Adrenal gland (tissue), 12 donors: ENCODE measurements around the gene AMACR. TPM values are rescaled to one million over a fixed set of nuclear protein-coding genes. Genes with fewer than 3 reads are reported as not detected.
A peak's percentile ranks its signal among the peaks of the same experiment; 100 is the strongest.

ENCODE experiments used
- DNase-seq, 7 donors: peaks; one replicate each; pipeline ENCODE4 v3.0.0-alpha.2; 2019 to 2020
- H3K27ac ChIP-seq, 5 donors: fragments of 200-600 bp; sonication (generic) in 4 of 5; 1 replicate in 3 of 5; 2 replicates in 2 of 5; pipeline versions ENCODE4 v1.5.1 to v1.8.0; 2016 to 2020; ENCODE audit warnings: mild to moderate bottlenecking in 1 of 5
- H3K27me3 ChIP-seq: fragments of 200-600 bp; 2 replicates; pipeline ENCODE4 v1.8.0; 2021
- H3K36me3 ChIP-seq, 2 donors: fragments of 200-600 bp; replicated peaks in 1 of 2; 1 replicate in 1 of 2; 2 replicates in 1 of 2; pipeline versions ENCODE4 v1.5.1 to v1.8.0; 2018 to 2022
- H3K4me1 ChIP-seq, 2 donors: fragments of 200-600 bp; replicated peaks in 1 of 2; 1 replicate in 1 of 2; 2 replicates in 1 of 2; pipeline versions ENCODE4 v1.5.1 to v1.8.0; 2018 to 2021
- H3K4me3 ChIP-seq, 4 donors: fragments of 200-600 bp; sonication (generic) in 3 of 4; one replicate each; pipeline ENCODE4 v1.5.1; 2016 to 2018
- H3K9me3 ChIP-seq, 3 donors: fragments of 200-600 bp; sonication (generic) in 1 of 3; replicated peaks in 1 of 3; 1 replicate in 2 of 3; 2 replicates in 1 of 3; pipeline versions ENCODE4 v1.5.1 to v1.8.0; 2016 to 2021
- CTCF ChIP-seq, 6 experiments: fragments of 450-650 bp in 4 of 6; fragments of 200-600 bp in 2 of 6; sonication (generic) in 1 of 6; IDR thresholded peaks; 1 replicate in 5 of 6; 2 replicates in 1 of 6; pipeline versions ENCODE4 v1.5.1 to v1.8.0; 2016 to 2021; ENCODE audit warnings: antibody characterized with exemption in 6 of 6, mild to moderate bottlenecking in 2 of 6, moderate library complexity in 1 of 6
- POLR2A ChIP-seq, 2 donors: fragments of 450-650 bp; IDR thresholded peaks; one replicate each; pipeline ENCODE4 v1.6.1; 2017; ENCODE audit warnings: antibody characterized with exemption in 2 of 2, mild to moderate bottlenecking in 2 of 2, moderate library complexity in 1 of 2
- WGBS, 4 donors: extraction: QIAGEN DNeasy Blood & Tissue Kit in 2 of 4; methylation state at CpG; one replicate each; pipeline versions ENCODE4 v1.1.5 to v1.1.7; 2013 to 2017; 5-methylcytosine and 5-hydroxymethylcytosine counted together
- intact Hi-C, 2 donors: fragments of 100-400 bp; cut with DNase I; formaldehyde crosslinking; loops; one replicate each; pipeline versions ENCODE4 v1.14.1 to v1.15.0; 2022 to 2023
- polyA plus RNA-seq, 3 donors: library from polyadenylated mRNA; stranded (reverse); fragments of 200-250 nt in 2 of 3; fragments of 350-450 nt in 1 of 3; fragmentation: Illumina TruSeq in 1 of 3; extraction: RNeasy Lipid Tissue Mini Kit (QIAGEN cat#74804) in 1 of 3; gene quantifications; one replicate each; pipeline ENCODE4 v1.2.3, GENCODE V29; 2013 to 2014
- total RNA-seq, 9 donors: library from RNA; depleted of rRNA in 4 of 9; stranded (reverse); fragments of >200 nt in 4 of 9; fragments of 120-200 nt in 1 of 9; fragmentation: NEBNext Ultra II Directional in 1 of 9; extraction: Animal tissue kit (Norgen Biotek cat#: 25700) in 1 of 9; gene quantifications; one replicate each; pipeline versions ENCODE4 v1.1.0 to v1.2.4, GENCODE V29; 2013 to 2023
- donor health status: healthy with polysubstance abuse.
- donor health status: Bipolar disorder and iron deficiency.
- donor health status: DM: yes; HTN: yes; CAD: no.
- donor health status: DM: no; HTN: no; CAD: no.
- donor health status: DM: no; HTN: no; CAD: no.
- donor health status: DM: yes; HTN: yes; CAD: no.

Gene AMACR
- total and polyA plus RNA-seq, 12 donors, result 9.2 to 46.5 (median 25.4) TPM

GRCh38 chr5:34002629-34003328 lies 5.1 kb downstream of the AMACR start:
- no peaks in the 10 kb centered on the region for H3K9me3 ChIP-seq
- peaks cover 9 to 28% of the 10 kb centered on the region in 2 donors for H3K4me1 ChIP-seq
- no peak for DNase-seq
- H3K27ac ChIP-seq, result no peak overlapping the region
- H3K4me3 ChIP-seq, result no peak overlapping the region
- 97 to 98% (median 97%) methylated on average over 9 to 10 of the region's 10 CpGs for WGBS, 4 donors
- H3K27me3 ChIP-seq, result no peaks in the 10 kb centered on the region
- intact Hi-C loops, result no loop called here
- peaks cover 0 to 5% of the 10 kb centered on the region in 2 donors for H3K36me3 ChIP-seq
- TF ChIP-seq CTCF (IDR thresholded peaks at IDR 0.05) (no peak), POLR2A (IDR thresholded peaks at IDR 0.05) (no peak)

GRCh38 chr5:34001241-34001841 lies 6.5 kb downstream of the AMACR start:
- Histone ChIP-seq H3K36me3 (peaks cover 0 to 5% of the 10 kb centered on the region in 2 donors), H3K27ac (peak overlapping the region in 1 of 5 donors; percentile 4), H3K4me3 (no peak overlapping the region), H3K27me3 (no peaks in the 10 kb centered on the region), H3K4me1 (peaks cover 0 to 19% of the 10 kb centered on the region in 2 donors), H3K9me3 (no peaks in the 10 kb centered on the region)
- DNase-seq, result peak in 1 of 7 donors; percentile 86
- intact Hi-C loops, result no loop called here
- TF ChIP-seq POLR2A (IDR thresholded peaks at IDR 0.05), result no peak
- TF ChIP-seq CTCF (IDR thresholded peaks at IDR 0.05), result no peak
- 73 to 88% (median 86%) methylated on average over 10 of the region's 10 CpGs for WGBS, 4 donors

DNA sequence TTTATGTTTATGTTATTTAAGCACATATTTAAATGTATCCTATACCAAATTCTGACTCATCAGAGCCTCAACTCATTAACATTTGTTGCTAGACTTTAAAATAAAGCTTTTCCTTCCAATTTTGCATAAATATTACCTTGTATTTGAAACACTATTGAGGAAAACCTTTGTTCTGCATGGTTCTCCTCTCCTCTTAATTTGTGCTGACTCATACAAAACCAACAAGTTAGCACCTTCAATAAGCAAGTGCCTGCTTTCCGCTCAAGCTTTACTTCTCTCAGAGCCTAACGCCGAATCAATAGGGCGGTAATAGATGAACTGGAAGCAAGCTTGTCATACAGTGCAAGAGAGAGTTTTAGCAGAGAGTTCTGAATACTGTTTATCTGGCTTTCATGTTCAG lies 7.9 kb downstream of the AMACR start:
- 95 to 98% (median 95%) methylated on average over 4 of the region's 4 CpGs for WGBS, 4 donors
- Histone ChIP-seq H3K9me3 (no peaks in the 10 kb centered on the region), H3K27me3 (no peaks in the 10 kb centered on the region), H3K27ac (no peak overlapping the region), H3K36me3 (peaks cover 0 to 5% of the 10 kb centered on the region in 2 donors), H3K4me1 (peaks cover 0 to 12% of the 10 kb centered on the region in 2 donors), H3K4me3 (no peak overlapping the region)
- intact Hi-C loops, result loop anchor here in 1 of 2 donors (5.0 kb wide), 1 partner anchor 467 kb away; no protein-coding TSS in a partner anchor
- no peak for DNase-seq
- TF ChIP-seq CTCF (IDR thresholded peaks at IDR 0.05) (no peak), POLR2A (IDR thresholded peaks at IDR 0.05) (no peak)

GRCh38 chr5:33997331-33997983 lies 10.4 kb downstream of the AMACR start:
- Histone ChIP-seq H3K9me3 (no peaks in the 10 kb centered on the region), H3K4me1 (no peaks in the 10 kb centered on the region), H3K4me3 (no peak overlapping the region), H3K27me3 (no peaks in the 10 kb centered on the region), H3K27ac (peak overlapping the region in 1 of 5 donors; percentile 23), H3K36me3 (no peaks in the 10 kb centered on the region)
- WGBS, 4 donors, result 22 to 26% (median 24%) methylated on average over 6 of the region's 6 CpGs
- no peak for TF ChIP-seq POLR2A (IDR thresholded peaks at IDR 0.05)
- TF ChIP-seq CTCF (IDR thresholded peaks at IDR 0.05), result peak; percentile 48 to 82 (median 74)
- intact Hi-C loops, result loop anchor here in 1 of 2 donors (5.0 kb wide), 1 partner anchor 470 kb away; no protein-coding TSS in a partner anchor
- DNase-seq, result peak; percentile 69 to 94 (median 87)
